Suppressor macrophage treated with lipopolysaccharide for 4 hours (primary cell): ENCODE results near the gene BAG1.

Experiments used
- DNase-seq: peaks from one replicate; pipeline ENCODE4 v3.0.0-alpha.2; 2020

The BAG1 gene

GRCh38 chr9:33241298-33241697, 23.2 kb downstream of the BAG1 start:
- no peak for DNase-seq

- DNase-seq = no peak
Observed at GRCh38 chr9:33239921-33240320, 24.6 kb downstream of the BAG1 start, which contains the start of gene SPINK4. Gene SPINK4, plus strand, starts transcription at chr9:33240167. Its CDS starts 42 bp downstream, at chr9:33240209.

- no peak for DNase-seq
Observed at GRCh38 chr9:33236571-33236970, 27.9 kb downstream of the BAG1 start.

- no peak for DNase-seq
Observed at GRCh38 chr9:33234511-33235467, 29.7 kb downstream of the BAG1 start.

- no peak for DNase-seq
Observed at GRCh38 chr9:33233626-33234342, 30.7 kb downstream of the BAG1 start.

- no peak for DNase-seq
Observed at GRCh38 chr9:33232815-33233214, 31.7 kb downstream of the BAG1 start.

- no peak for DNase-seq
Observed at GRCh38 chr9:33231623-33231942, 32.9 kb downstream of the BAG1 start.

GRCh38 chr9:33230756-33231622, 33.5 kb downstream of the BAG1 start:
- no peak for DNase-seq

GRCh38 chr9:33229359-33230114, 35.0 kb downstream of the BAG1 start:
- DNase-seq = no peak

- no peak for DNase-seq
Observed at GRCh38 chr9:33228606-33229005, 35.9 kb downstream of the BAG1 start.

GRCh38 chr9:33227741-33228140, 36.8 kb downstream of the BAG1 start:
- DNase-seq = no peak

- peak; percentile 96 for DNase-seq
Observed at GRCh38 chr9:33227008-33227398, 37.5 kb downstream of the BAG1 start.

GRCh38 chr9:33225319-33226147, 39.0 kb downstream of the BAG1 start:
- peak; percentile 84 for DNase-seq

GRCh38 chr9:33223696-33224095, 40.8 kb downstream of the BAG1 start:
- peak; percentile 20 for DNase-seq

GRCh38 chr9:33222031-33222430, 42.5 kb downstream of the BAG1 start:
- no peak for DNase-seq

- DNase-seq = no peak
Observed at GRCh38 chr9:33221568-33221884, 43.0 kb downstream of the BAG1 start.

- DNase-seq = peak; percentile 25
Observed at GRCh38 chr9:33220681-33221567, 43.6 kb downstream of the BAG1 start.

GRCh38 chr9:33211695-33212393, 52.7 kb downstream of the BAG1 start:
- DNase-seq = no peak

- no peak for DNase-seq
Observed at GRCh38 chr9:33210006-33210715, 54.3 kb downstream of the BAG1 start.
